ENCODE data around the gene TARS1.
A peak's percentile ranks its signal among the peaks of the same experiment; 100 is the strongest.

The TARS1 gene

DNA sequence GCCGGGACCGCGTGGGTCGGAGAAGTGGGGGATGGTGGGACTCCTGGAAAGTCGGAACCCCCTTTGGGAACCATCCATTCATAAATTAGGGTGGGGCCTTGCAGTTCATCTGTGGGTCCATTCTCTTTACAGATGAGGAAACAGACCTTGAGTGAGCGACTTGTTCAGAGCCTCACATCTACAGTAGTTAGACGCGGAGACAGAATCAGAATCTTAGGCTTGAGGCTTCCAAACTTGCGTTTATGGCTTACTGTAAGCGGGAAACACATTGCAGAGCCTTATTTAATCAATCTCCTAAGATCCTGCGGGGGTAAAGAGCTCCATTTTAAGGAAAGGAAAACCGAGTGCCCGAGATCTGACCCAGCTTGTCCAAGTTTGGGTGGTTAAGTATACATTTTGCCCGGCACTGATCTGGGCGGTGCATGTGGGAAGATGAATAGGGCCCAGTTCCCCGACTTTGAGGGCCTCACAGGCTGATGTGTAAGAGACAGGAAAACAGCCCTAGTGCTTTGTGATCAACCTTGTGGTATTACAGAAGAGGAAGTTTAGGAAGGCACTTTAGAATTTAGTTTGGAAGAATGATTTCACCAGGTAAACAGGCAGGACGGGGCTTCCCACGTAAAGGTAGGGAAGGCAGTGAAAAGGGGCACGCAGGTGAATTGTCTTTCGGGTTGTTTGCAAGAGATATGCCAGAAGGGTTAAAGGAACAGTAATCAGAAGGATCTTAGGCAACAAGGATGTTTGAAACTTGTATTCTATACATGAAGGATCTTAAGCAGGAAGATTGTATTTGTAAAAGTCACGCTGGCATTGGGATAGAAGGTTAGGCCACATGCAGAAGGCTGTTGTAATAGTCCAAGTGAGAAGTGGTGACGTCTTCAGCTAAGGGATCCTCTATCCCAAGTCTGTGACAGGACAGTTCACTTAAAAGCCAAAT lies 744 bp downstream of the TARS1 start:
- DNase-seq = peak; percentile 17

DNA sequence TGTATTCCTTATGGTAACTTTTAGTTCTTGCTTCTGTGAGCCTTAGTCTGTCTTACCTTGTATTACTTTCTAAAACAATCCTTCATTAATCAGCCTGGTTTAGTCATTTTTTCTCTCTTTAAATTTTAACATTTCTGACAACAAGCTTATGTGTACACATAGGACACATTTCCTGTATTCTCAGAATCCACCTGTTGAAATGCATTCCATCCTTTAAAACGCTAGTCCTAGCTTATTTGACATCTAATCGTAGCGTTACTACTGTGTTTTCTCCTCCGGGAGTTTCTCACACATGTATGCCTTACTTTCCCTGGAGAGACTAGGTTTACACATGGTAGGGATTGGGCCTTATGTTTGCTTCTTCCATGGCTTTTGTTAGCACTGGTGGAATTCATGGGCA lies 3.8 kb downstream of the TARS1 start:
- no peak for DNase-seq

GRCh38 chr5:33445798-33446197 lies 5.0 kb downstream of the TARS1 start:
- no peak for DNase-seq

GRCh38 chr5:33448118-33448517 lies 7.4 kb downstream of the TARS1 start:
- DNase-seq = no peak

- DNase-seq = no peak
Measured at GRCh38 chr5:33457126-33457525, 16.4 kb downstream of the TARS1 start.

DNA sequence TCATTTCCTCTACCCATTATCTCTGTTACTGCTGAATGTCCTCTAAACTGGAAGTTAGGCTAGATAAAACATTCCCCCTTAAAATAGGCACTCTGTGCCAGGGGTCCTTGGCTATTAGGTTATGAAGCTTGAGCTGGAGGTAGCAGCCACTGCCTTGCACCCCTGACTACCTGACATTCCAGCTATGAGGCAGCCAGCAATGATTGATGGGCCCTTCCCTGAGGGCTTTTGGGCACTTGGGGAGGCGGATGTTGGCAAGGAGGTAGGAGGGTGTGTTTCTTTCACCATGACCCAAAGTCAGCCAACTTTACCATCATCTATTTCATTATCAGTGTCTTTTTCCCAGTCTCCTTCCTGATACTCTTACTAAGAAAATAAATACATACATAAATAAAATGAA lies 17.1 kb downstream of the TARS1 start:
- no peak for DNase-seq

GRCh38 chr5:33460210-33460609 lies 19.4 kb downstream of the TARS1 start:
- no peak for DNase-seq

DNA sequence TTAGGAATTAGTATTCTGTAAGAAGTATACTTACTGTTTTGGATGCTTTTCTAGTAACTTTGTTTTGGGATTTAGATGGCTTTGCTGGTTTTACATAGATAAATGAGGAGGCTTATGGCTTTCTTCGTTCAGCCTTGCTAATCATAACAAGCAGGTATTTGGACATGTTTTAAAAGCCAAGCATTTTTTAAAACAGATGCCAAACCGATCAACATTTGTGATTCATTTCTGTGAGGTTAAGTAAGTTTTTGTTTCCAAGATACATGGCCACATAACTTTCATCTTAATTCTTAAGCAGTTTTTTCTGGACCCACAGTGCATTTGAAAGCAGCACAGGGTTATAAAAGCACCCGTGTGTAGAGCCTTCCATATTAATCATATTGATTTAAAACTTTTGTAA lies 21.7 kb downstream of the TARS1 start:
- no peak for DNase-seq

DNA sequence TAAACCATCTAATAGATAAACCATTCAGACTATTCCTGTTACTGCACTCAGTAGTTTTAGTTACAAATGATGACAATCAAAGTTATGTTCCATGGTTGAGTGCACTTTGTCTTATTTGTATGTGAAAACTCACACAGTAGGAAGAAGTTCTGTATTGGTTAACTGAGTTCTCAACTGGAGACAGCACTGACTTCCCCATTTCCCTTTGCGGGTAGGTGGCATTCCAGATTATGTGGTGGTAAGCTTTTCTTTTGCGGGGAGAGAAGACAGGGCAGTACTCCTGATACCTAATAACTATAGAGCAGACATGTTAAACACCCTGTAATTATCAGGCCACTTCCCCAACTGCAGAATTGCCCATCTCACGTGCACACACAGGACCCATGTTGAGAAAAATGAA lies 24.4 kb downstream of the TARS1 start:
- no peak for DNase-seq

DNA sequence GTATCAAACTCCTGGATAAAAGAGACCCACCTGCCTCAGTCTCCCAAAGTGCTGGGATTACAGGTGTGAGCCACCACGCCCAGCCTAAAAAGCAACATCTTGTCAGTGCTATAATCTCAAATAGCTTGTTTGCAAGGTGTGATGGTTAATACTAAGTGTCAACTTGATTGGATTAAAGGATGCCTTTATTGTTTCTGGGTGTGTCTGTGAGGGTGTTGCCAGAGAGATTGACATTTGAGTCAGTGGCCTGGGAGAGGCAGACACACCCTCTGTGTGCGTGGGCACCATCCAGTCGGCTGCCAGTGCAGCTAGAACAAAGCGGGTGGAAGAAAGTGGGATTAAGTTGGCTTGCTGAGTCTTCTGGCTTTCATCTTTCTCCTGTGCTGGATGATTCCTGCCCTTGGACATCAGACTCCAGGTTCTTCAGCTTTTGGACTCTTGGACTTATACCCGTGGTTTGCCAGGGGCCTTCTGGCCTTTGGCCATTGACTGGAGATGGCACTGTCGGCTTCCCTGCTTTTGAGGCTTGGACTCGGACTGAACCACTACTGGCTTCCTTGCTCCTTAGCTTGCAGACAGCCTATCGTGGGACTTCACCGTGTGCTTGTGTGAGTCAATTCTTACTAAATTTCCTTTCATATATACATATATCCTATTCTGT lies 28.1 kb downstream of the TARS1 start:
- DNase-seq = no peak

GRCh38 chr5:33470544-33470943 lies 29.8 kb downstream of the TARS1 start:
- DNase-seq = no peak

- DNase-seq = no peak
Measured at GRCh38 chr5:33472805-33473409, 32.1 kb downstream of the TARS1 start.

DNA sequence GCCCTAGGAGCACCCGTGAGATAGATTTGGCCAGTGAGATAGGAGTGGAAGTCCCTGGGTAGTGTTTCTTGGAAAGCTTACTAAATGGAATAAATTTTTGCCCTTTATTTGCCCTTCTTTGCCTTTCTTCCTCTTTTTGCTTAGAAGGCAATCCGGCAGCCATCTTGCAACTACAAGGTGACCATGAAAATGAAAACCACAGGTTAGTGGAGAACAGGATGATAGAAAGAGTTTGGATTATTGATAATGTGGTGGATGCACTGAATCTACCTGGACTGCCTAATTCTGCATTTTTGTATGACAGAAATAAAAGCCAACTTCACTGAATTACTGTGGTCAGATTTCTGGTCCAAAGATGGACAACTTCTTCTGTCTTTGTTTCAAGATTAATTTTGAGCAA lies 33.2 kb downstream of the TARS1 start:
- DNase-seq = no peak

- no peak for DNase-seq
Measured at GRCh38 chr5:33474931-33475499, 34.2 kb downstream of the TARS1 start.

- DNase-seq = no peak
Measured at GRCh38 chr5:33475706-33476105, 34.9 kb downstream of the TARS1 start.

GRCh38 chr5:33476992-33477391 lies 36.2 kb downstream of the TARS1 start:
- no peak for DNase-seq

DNA sequence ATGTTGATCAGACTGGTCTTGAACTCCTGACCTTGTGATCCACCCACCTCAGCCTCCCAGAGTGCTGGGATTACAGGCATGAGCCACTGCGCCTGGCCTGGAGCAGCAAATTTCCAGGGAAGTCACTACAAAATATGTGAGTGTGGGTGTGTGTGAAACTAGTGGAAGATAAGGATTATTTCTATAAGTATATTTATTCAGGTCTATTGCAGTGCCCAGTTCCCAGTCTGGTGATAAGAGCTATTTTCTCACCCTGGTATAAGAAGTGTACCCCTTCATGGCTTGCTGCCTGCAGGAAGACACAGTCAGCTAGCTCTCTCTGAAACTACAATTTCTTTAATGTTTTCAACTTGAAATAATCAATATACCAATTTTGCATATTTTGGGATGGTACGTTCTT lies 37.1 kb downstream of the TARS1 start:
- DNase-seq = no peak

DNA sequence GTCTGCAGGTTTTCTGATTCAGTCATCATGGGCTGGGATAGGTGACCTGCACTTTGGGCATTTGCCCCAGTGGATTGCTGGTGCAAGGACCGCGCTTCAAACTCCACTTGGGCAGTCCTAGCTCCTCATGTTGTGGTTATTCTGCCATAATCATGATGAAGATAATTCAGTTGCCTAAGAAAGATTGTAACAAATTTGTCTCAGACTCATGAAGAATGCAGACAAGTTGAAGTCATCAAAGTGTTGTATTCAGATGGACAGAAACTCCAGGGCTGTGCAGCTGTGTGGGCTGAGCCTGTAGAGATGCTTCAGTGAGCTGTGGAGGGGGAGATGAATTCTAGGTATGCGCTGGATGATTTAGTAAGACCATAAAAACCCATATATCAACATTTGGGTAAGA lies 38.5 kb downstream of the TARS1 start:
- DNase-seq = no peak

GRCh38 chr5:33480876-33481275 lies 40.1 kb downstream of the TARS1 start:
- no peak for DNase-seq

- no peak for DNase-seq
Measured at GRCh38 chr5:33482335-33482734, 41.6 kb downstream of the TARS1 start.

DNA sequence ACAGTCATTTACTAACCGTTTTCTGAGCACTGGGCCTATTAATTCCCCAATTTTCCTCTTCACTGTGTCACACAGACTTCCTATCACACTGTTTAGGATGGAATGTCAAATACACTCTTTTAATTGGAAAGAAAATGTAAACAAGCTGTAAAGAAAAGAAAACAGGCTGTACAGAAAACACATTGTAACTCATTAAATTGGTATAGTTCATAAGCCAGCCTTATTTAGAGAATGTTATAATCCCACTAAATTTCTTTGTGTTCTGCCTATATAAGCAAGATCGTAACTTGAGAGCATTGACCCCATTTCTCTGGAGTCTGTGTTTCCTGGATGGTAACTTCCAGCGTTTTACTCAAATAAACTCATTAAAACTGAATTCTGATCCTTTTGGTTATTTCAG lies 46.5 kb downstream of the TARS1 start:
- DNase-seq = no peak

GRCh38 chr5:33488558-33489355 lies 48.0 kb downstream of the TARS1 start:
- no peak for DNase-seq

All from NCI-H510A (cell line).